GM19328 (cell line): ENCODE data around the gene SLC22A23.

Source experiments
- ATAC-seq: cut with Tn5 transposase; IDR thresholded peaks from one replicate; pipeline ENCODE4 v1.9.1; 2021; ENCODE audit warnings: mild to moderate bottlenecking, moderate library complexity; ENCODE audit not compliant: unreplicated experiment

SLC22A23 gene

GRCh38 chr6:3406891-3407809 is 49.7 kb downstream of the SLC22A23 start:
- ATAC-seq = no peak

- no peak for ATAC-seq
These were observed 50.5 kb downstream of the SLC22A23 start for GRCh38 chr6:3406362-3406821.

GRCh38 chr6:3405679-3406078 is 51.2 kb downstream of the SLC22A23 start:
- ATAC-seq = no peak

GRCh38 chr6:3405182-3405518 is 51.7 kb downstream of the SLC22A23 start:
- ATAC-seq = no peak

GRCh38 chr6:3403238-3404173 is 53.3 kb downstream of the SLC22A23 start:
- ATAC-seq = no peak

GRCh38 chr6:3402310-3403237 is 54.3 kb downstream of the SLC22A23 start:
- no peak for ATAC-seq

GRCh38 chr6:3400162-3400561 is 56.7 kb downstream of the SLC22A23 start:
- ATAC-seq = no peak

- no peak for ATAC-seq
These were observed 57.8 kb downstream of the SLC22A23 start for GRCh38 chr6:3398755-3399696.

GRCh38 chr6:3398165-3398562 is 58.7 kb downstream of the SLC22A23 start:
- ATAC-seq = no peak

GRCh38 chr6:3397229-3398164 is 59.4 kb downstream of the SLC22A23 start:
- ATAC-seq = no peak

GRCh38 chr6:3396503-3397180 is 60.2 kb downstream of the SLC22A23 start:
- no peak for ATAC-seq

GRCh38 chr6:3394671-3395070 is 62.2 kb downstream of the SLC22A23 start:
- no peak for ATAC-seq

- no peak for ATAC-seq
These were observed 63.0 kb downstream of the SLC22A23 start for GRCh38 chr6:3393836-3394202.

- ATAC-seq = no peak
These were observed 63.7 kb downstream of the SLC22A23 start for GRCh38 chr6:3392930-3393835.

GRCh38 chr6:3391902-3392458 is 64.9 kb downstream of the SLC22A23 start:
- ATAC-seq = no peak

- no peak for ATAC-seq
These were observed 66.2 kb downstream of the SLC22A23 start for GRCh38 chr6:3390698-3391097.
